Mononuclear cell (primary cell): Measurements from ENCODE around the gene CD151. TPM values are rescaled to one million over a fixed set of nuclear protein-coding genes. Genes with fewer than 3 reads are reported as not detected.

Source experiments
- H3K27me3 ChIP-seq: 2 replicates; pipeline ENCODE4 v1.6.0; 2011; ENCODE audit warnings: low read length, control low read depth; ENCODE audit not compliant: insufficient read depth
- H3K4me1 ChIP-seq: 2 replicates; pipeline ENCODE4 v1.5.1; 2011; ENCODE audit warnings: mild to moderate bottlenecking, low read length, control low read depth; ENCODE audit not compliant: insufficient read depth
- H3K4me3 ChIP-seq: 2 replicates; pipeline ENCODE4 v1.5.1; 2011; ENCODE audit warnings: mild to moderate bottlenecking, low read length, moderate library complexity
- H3K9me3 ChIP-seq: 2 replicates; pipeline ENCODE4 v1.5.1; 2011; ENCODE audit warnings: low read depth, mild to moderate bottlenecking, control low read depth, low read length
- total RNA-seq: library from RNA; depleted of rRNA; stranded (reverse); fragments of >200 nt; gene quantifications from one replicate; pipeline ENCODE4 v1.2.3, GENCODE V29; 2012

The CD151 gene
- total RNA-seq, 1 donor: 28.5 TPM

- H3K4me3 ChIP-seq: no peak overlapping the region
- H3K4me1 ChIP-seq: peaks cover 40% of the 10 kb centered on the region
- no peaks in the 10 kb centered on the region for H3K9me3 ChIP-seq
- H3K27me3 ChIP-seq: no peaks in the 10 kb centered on the region
Observed at GRCh38 chr11:838441-839279, 5.9 kb downstream of the CD151 start.

GRCh38 chr11:839280-839623 is 6.5 kb downstream of the CD151 start:
- no peaks in the 10 kb centered on the region for H3K27me3 ChIP-seq
- peaks cover 40% of the 10 kb centered on the region for H3K4me1 ChIP-seq
- H3K9me3 ChIP-seq: no peaks in the 10 kb centered on the region
- no peak overlapping the region for H3K4me3 ChIP-seq

DNA sequence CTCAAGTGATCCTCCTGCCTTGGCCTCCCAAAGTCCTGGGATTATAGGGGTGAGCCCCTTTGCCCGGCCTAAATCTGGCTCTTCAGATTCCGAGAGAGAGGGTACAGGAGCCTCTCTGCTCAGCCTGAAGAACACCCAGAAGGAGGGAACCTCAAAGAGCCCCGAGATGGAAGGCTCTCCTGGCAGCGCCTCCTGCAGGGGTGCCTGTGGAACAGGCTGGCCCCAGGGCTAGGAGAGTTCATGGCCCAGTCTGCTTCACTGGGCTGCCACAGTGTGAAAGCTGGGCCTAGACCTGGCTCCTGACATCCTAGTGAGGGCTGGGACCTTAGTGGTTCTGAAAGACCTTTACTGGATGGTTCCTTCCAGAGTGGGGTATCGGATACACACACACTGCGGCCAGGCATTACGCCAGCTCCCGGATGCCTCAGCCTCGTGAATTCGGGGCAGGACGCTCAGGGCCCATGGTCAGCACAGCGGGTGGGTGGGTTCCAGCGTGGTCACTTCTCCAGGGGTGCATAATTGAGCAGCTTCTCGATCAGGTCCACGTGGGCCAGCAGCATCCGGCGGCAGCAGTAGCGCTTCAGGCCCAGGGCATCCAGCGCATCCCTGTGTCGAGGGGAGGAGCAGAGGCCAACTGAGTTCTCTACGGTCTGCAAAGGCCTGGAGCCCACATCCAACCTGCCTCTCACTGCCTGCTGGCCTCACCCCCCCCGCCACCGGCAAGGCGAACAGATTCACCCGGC is 7.3 kb downstream of the CD151 start:
- H3K4me3 ChIP-seq: no peak overlapping the region
- H3K9me3 ChIP-seq: no peaks in the 10 kb centered on the region
- H3K4me1 ChIP-seq: peaks cover 39% of the 10 kb centered on the region
- no peaks in the 10 kb centered on the region for H3K27me3 ChIP-seq

GRCh38 chr11:841981-842369 is 9.2 kb downstream of the CD151 start:
- H3K4me3 ChIP-seq: peak overlapping the region; percentile 81
- peaks cover 38% of the 10 kb centered on the region for H3K4me1 ChIP-seq
- H3K27me3 ChIP-seq: no peaks in the 10 kb centered on the region
- no peaks in the 10 kb centered on the region for H3K9me3 ChIP-seq

DNA sequence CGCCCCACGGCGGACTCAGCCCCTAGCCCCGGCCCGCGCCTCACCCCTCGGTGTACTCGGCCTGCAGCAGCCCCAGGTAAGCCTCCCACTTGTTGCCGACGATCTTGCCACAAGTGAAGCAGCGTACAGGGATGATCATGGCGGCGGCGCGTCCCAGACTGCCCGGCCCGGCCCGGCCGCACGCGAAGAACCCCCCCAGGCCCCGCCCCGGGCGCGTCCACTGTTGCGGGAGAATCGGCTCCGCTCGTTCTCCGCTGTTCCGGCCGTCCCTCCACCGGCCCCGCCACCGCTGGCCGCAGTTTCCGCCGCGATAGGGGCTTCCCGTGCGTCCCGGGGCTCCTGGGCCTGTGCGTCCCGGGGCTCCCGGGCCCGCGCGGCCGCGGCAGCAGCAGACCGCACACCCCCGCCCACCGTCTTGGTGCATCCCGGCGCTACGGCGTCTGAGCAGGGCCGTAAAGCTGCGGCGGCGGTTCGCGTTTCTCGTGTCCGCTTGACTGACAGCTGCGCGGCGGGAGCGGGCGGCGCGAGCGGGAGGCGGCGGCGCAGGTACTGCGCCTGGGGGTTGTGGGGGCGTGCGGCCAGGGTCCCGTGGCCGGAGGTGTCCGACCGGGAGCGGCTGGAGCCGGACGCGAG is 9.7 kb downstream of the CD151 start, which contains the start of the genes POLR2L and TSPAN4:
TSS of gene POLR2L (minus strand) at position 160 of the 633 bp plus-strand sequence. CDS start at position 139, 21 bp downstream.
TSS of gene TSPAN4 (plus strand) at position 483 of the 633 bp plus-strand sequence. CDS start 7,453 bp downstream, outside the sequence.
- H3K4me3 ChIP-seq: peak within 1 kb of the TSS; percentile 81
- H3K9me3 ChIP-seq: no peaks in the 10 kb centered on the region
- H3K27me3 ChIP-seq: no peaks in the 10 kb centered on the region
- peaks cover 38% of the 10 kb centered on the region for H3K4me1 ChIP-seq

GRCh38 chr11:843086-843734 is 10.5 kb downstream of the CD151 start:
- peaks cover 38% of the 10 kb centered on the region for H3K4me1 ChIP-seq
- H3K27me3 ChIP-seq: no peaks in the 10 kb centered on the region
- H3K9me3 ChIP-seq: no peaks in the 10 kb centered on the region
- peak overlapping the region; percentile 81 for H3K4me3 ChIP-seq

DNA sequence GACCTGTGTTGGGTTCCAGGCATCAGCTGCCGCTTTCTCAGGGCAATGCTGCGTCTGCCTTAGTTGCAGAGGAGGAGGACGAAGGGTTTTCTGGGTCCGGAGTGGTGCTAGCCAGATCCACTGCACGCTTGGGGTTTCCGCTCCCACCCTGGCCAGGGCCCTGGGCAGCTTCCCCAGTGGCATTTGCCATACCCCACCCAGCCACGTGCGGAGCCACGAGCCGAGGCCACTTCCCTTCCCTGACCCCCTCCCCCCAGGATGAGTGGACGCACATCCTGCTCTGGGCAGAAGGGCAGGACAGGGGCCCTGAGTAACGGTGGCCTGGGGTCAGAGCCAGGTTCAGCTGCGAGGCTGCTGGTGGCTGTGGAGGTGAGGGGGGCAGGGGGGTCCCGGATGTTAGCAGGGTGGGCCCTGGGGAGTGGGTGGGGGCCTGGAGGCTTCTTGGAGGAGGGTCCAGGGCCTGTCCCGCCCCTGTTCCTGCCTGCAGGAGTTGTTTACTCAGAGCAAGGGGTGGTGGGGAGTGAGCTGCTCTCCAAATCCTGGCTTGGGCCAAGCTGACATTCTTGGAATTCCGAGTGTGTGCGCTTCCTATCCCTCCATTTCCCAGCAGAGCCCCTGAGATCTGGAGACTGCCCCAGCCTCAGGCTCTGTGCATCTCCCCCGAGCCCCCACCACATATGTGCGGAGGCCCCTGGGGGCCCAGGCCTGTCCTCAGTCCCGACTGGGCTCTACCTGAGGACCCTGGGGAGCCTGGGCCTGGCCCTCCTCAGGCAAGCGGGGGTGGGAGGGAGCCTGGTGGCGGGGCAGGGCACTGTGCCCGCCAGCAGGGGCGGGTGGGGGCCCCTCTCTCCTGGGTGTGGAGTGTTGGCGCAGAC is 11.3 kb downstream of the CD151 start:
- H3K4me1 ChIP-seq: peaks cover 47% of the 10 kb centered on the region
- H3K9me3 ChIP-seq: no peaks in the 10 kb centered on the region
- H3K4me3 ChIP-seq: peak overlapping the region; percentile 20
- H3K27me3 ChIP-seq: peaks cover 8% of the 10 kb centered on the region

- Histone ChIP-seq H3K4me3 (no peak overlapping the region), H3K9me3 (no peaks in the 10 kb centered on the region), H3K27me3 (peaks cover 10% of the 10 kb centered on the region), H3K4me1 (peaks cover 49% of the 10 kb centered on the region)
Observed at GRCh38 chr11:844693-845644, 12.2 kb downstream of the CD151 start.

DNA sequence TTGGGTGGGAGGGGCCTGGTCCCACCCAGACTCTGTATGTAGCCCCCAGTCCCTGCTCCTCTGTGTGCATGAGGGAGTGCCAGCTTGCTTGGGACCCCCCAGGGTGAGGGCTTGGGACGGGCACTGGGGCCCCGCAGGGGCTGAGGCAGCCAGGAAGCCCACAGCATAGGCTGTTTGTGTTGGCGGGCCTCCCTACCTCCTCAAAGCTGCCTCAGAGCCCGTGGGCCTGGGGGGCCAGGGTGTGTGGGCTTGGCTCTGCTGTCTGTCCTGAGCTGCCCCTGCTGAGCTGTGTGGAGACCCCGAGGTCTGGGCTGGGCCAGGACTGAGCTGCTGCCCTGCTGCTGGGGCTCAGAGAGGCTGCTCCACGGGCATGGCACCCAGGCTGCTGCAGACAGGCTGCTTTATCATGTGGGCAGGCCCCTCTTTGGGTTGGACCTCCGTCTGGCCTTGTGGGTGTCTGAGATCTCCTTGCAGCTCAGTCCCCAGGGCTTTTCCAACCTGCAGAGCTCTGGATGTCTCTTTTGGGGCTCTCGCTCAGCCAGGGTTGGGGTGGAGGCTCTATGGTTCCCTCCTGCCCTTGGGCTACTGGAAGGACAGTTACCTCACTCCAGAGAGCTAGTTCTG is 13.2 kb downstream of the CD151 start:
- Histone ChIP-seq H3K27me3 (peaks cover 10% of the 10 kb centered on the region), H3K4me1 (peaks cover 43% of the 10 kb centered on the region), H3K9me3 (no peaks in the 10 kb centered on the region), H3K4me3 (no peak overlapping the region)

DNA sequence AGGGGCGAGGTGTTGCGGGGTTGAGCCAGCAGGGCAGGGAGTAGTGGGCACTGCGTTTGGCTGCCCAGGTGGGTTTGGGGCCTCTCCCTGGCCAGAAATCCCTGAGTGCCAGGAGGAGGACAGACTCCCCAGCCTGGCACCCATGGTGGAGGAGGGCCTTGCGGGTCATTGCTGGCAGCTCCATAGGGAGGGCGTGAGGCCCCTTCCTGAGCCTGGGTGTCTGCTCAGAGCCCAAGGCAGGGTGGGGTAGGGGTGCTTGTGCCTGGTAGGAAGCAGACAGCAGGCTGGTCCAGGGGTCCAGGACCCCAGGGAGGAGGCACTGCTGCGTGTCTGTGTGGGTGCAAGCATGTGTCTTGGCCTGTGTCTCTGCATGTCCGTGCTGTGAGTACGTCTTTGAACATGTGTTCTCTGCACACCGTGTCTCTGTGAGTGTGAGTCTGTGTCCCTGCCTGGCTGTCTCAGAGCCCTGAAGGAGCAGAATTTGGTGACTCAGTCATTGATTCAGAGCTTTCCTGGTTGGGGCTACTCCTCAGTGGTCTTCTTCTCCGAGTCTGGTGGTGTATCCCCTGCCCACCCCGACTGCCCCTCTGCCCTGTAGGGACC is 13.8 kb downstream of the CD151 start:
- H3K27me3 ChIP-seq: peaks cover 10% of the 10 kb centered on the region
- H3K4me3 ChIP-seq: no peak overlapping the region
- H3K9me3 ChIP-seq: no peaks in the 10 kb centered on the region
- peaks cover 37% of the 10 kb centered on the region for H3K4me1 ChIP-seq

DNA sequence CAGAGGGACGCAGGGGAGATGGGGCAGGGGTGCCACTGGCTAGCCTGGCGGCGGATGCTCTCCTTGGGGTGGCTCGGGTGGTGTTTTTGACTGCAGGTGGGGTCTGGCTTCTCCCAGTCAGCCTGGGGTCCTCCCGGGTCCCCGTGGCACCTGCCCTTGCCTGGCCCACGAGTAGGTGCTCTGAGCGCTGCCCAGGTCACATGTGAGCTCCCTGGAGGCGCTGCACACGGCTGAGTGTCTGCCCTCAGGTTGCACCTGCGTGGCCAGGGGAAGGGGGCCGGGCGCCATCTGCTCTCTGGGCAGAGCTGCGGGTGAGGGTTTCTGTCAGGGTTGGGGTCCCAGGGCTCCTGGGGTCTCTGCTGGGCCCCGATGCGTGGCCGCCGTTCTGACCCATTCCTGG is 15.1 kb downstream of the CD151 start:
- H3K27me3 ChIP-seq: peaks cover 10% of the 10 kb centered on the region
- H3K4me1 ChIP-seq: peaks cover 32% of the 10 kb centered on the region
- H3K4me3 ChIP-seq: no peak overlapping the region
- no peaks in the 10 kb centered on the region for H3K9me3 ChIP-seq

- Histone ChIP-seq H3K4me1 (peaks cover 28% of the 10 kb centered on the region), H3K4me3 (no peak overlapping the region), H3K27me3 (peaks cover 10% of the 10 kb centered on the region), H3K9me3 (no peaks in the 10 kb centered on the region)
Observed at GRCh38 chr11:848380-848931, 15.7 kb downstream of the CD151 start.
